ENCODE data around the gene ZNF367. TPM values are rescaled to one million over a fixed set of nuclear protein-coding genes. Genes with fewer than 3 reads are reported as not detected.

ZNF367 gene
- total RNA-seq, 1 donor from 2014 or later: 5.3 TPM

DNA sequence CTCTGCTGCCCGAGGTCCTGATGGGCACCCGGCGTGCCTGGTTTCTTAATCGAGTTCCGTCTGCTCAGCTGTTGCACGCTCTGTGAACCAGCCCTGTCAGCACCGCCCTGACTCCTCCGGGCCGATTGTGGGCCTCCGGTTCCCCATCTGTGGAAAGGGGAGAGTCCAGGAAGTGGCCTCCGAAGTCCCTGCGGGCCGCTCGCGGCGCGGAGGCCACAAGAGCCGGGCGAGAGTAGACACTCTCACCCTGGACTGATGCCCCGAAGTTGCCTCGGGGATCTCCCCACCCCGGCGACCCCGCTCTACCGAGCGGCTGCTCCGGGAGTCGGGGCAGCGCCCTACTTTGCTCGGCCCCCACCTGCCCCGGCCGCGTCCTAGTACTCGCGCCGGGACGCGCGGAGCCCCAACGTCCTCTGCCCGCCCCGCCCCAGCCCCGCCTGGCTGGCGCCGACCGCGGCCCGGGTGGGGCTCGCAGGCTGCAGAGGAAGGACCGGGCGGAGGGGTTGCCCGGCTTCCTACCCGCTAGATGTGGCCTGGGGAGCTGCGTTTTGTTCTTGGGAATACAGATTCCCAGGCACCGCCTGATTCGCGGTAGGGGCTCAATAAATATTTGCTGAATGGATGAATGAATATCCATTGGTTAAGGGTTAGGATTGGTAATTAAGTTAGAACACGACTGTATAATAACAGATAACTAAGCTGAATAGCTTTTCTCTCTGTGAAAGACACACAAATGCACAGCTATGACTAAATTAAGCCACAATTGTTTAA, 935 bp upstream of the ZNF367 start:
- peak overlapping the region; percentile 89 for H3K4me3 Mint-ChIP-seq (ENCODE audit: low read depth)

DNA sequence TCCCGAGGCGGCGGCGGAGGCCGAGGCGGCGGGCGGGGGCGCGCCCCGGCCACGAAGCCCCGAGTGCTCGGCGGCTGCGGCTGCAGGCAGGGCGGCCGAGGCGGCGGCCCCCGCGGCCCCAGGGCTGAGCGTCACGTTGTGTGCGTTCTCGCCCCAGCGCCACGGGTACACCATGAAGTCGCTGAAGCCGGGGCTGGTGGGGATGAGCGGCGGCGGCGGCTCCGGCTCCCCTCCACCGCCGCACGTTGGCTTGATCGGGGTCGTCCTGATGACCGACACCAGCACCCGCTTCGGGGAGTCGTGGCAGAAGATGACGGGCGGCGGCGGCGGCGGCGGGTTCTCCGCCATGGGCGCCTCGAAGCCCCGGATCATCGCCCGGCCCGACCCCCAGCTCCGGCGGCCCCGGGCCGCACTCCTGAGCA, 498 bp downstream of the ZNF367 start:
- Mint-ChIP-seq H3K27ac (peak overlapping the region; percentile 93), H3K4me3 (ENCODE audit: low read depth) (peak overlapping the region; percentile 89), H3K36me3 (ENCODE audit: insufficient read depth) (no peaks in the 10 kb centered on the region), H3K4me1 (ENCODE audit: low read depth) (peaks cover 30% of the 10 kb centered on the region), H3K27me3 (no peaks in the 10 kb centered on the region), H3K9me3 (ENCODE audit: low read depth) (no peaks in the 10 kb centered on the region)
- TF ChIP-seq, protein P1, sequence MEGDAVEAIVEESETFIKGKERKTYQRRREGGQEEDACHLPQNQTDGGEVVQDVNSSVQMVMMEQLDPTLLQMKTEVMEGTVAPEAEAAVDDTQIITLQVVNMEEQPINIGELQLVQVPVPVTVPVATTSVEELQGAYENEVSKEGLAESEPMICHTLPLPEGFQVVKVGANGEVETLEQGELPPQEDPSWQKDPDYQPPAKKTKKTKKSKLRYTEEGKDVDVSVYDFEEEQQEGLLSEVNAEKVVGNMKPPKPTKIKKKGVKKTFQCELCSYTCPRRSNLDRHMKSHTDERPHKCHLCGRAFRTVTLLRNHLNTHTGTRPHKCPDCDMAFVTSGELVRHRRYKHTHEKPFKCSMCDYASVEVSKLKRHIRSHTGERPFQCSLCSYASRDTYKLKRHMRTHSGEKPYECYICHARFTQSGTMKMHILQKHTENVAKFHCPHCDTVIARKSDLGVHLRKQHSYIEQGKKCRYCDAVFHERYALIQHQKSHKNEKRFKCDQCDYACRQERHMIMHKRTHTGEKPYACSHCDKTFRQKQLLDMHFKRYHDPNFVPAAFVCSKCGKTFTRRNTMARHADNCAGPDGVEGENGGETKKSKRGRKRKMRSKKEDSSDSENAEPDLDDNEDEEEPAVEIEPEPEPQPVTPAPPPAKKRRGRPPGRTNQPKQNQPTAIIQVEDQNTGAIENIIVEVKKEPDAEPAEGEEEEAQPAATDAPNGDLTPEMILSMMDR (IDR thresholded peaks at IDR 0.05; ENCODE audit: unreplicated experiment): no peak
- DNase-seq (ENCODE audit: low spot score, unreplicated experiment): peak; percentile 25

More for the DNA sequence above, 935 bp upstream of the ZNF367 start:
- peak; percentile 42 for DNase-seq (ENCODE audit: low spot score, unreplicated experiment)
- TF ChIP-seq, protein P1 (IDR thresholded peaks at IDR 0.05; ENCODE audit: unreplicated experiment): no peak
- H3K27me3 Mint-ChIP-seq: no peaks in the 10 kb centered on the region
- H3K27ac Mint-ChIP-seq: peak overlapping the region; percentile 97
- peaks cover 30% of the 10 kb centered on the region for H3K4me1 Mint-ChIP-seq (ENCODE audit: low read depth)
- no peaks in the 10 kb centered on the region for H3K9me3 Mint-ChIP-seq (ENCODE audit: low read depth)
- H3K36me3 Mint-ChIP-seq (ENCODE audit: insufficient read depth): no peaks in the 10 kb centered on the region

DNA sequence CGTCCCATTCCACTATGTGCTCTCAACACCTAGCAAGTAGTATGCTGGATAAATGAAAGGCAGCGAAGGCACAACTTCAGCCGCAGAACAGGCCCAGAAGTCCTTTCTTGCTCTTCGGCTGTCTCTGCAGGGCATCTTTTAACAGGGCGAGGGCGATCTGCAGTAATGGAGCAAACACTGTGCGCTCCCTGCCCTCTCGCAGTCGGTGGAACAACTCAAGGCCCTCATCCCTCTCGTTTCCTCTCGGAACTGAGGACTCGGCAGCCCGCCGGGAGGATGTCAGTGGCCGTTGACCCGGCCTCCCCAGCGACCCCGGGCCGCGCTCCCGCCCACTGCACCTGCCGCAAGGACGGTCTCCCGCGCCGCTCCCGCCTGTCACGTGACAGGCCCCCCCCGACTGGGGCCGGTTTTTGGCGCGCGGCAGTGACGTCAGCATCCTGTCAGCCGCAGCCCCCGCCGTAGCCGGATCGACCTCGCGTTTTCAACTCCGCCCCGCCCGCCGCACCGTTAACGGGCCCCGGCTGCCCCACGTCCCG, 1.1 kb downstream of the ZNF367 start:
- peaks cover 30% of the 10 kb centered on the region for H3K4me1 Mint-ChIP-seq (ENCODE audit: low read depth)
- no peaks in the 10 kb centered on the region for H3K9me3 Mint-ChIP-seq (ENCODE audit: low read depth)
- DNase-seq (ENCODE audit: low spot score, unreplicated experiment): peak; percentile 81
- no peaks in the 10 kb centered on the region for H3K27me3 Mint-ChIP-seq
- peak overlapping the region; percentile 88 for H3K4me3 Mint-ChIP-seq (ENCODE audit: low read depth)
- peak overlapping the region; percentile 94 for H3K27ac Mint-ChIP-seq
- H3K36me3 Mint-ChIP-seq (ENCODE audit: insufficient read depth): no peaks in the 10 kb centered on the region
- TF ChIP-seq, protein P1 (IDR thresholded peaks at IDR 0.05; ENCODE audit: unreplicated experiment): no peak

DNA sequence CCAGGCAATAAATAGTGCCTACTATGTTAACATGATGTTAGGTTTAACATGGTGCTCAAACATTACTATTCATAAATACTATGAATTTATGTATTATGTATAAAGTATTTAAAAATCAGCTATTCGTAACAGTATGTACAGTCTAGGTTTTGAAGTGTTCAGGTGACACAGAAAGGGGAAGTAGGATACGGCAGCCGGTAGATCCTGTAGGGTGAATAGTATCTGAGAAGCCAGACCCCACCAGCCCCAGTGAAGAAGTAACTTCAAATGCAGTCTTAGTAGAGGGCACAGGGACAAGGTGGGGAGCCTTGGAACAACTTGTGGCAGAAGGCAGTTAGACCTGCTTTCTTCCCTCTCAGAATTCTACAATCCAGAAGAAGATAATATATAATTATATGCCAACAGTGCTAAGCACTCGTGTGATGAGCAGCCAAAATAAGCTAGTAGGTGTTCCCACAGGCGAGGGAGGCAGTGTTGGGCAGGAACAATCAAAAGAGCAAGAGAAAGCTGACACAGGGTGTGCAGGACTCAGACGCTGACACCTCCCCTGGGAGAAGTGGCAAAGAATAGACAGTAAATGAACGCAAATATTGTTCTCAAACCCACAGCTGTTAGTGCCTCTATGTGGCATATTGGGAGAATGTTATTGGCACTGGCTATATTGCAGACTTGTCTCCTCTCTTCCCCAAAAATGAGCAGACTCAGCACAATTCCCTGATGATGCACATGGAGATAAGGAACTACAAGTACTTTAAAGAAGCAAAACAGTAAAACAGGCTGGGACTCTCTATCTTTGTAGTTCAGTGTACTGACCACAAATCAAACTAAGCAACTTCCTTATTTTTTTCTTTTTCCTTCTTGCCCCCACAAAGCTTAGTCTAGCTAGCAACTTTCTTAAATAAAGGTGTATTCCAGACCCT, 4.6 kb downstream of the ZNF367 start:
- Mint-ChIP-seq H3K9me3 (ENCODE audit: low read depth) (no peaks in the 10 kb centered on the region), H3K27me3 (no peaks in the 10 kb centered on the region), H3K27ac (no peak overlapping the region), H3K36me3 (ENCODE audit: insufficient read depth) (no peaks in the 10 kb centered on the region), H3K4me1 (ENCODE audit: low read depth) (peaks cover 9% of the 10 kb centered on the region), H3K4me3 (ENCODE audit: low read depth) (no peak overlapping the region)
- DNase-seq (ENCODE audit: low spot score, unreplicated experiment): no peak
- TF ChIP-seq, protein P1 (IDR thresholded peaks at IDR 0.05; ENCODE audit: unreplicated experiment): no peak
